Panc1 (cell line): Measurements from ENCODE around the gene WWTR1. TPM values are rescaled to one million over a fixed set of nuclear protein-coding genes. Genes with fewer than 3 reads are reported as not detected.

Experiments
- ATAC-seq: fragments of 200-7000 bp; cut with Tn5 transposase; 2 replicates; pipeline ENCODE4 v1.9.1; 2020; ENCODE audit warnings: mild to moderate bottlenecking, moderate library complexity
- BruUV-seq: library from RNA; stranded (reverse); fragments of 400-500 nt; replicated peaks from 2 replicates; lab custom pipeline; 2021; lab: Mats Ljungman, UMichigan
- CTCF ChIA-PET: fragments of 300-600 bp; sonication (Branson Sonifier 250); formaldehyde crosslinking; loops from one replicate; lab custom pipeline; 2022; ENCODE audit warnings: antibody characterized with exemption; lab: Charles Lee
- POLR2A ChIA-PET: fragments of 300-600 bp; sonication (Branson Sonifier 250); formaldehyde crosslinking; loops from one replicate; lab custom pipeline; 2022; ENCODE audit warnings: antibody characterized with exemption; lab: Charles Lee
- DNase-seq: peaks from one replicate; pipeline ENCODE4 v3.0.0-alpha.2; 2010; ENCODE audit warnings: low read depth, low spot score
- H3K27ac ChIP-seq: 2 replicates; pipeline ENCODE4 v1.5.1; 2011; ENCODE audit warnings: mild to moderate bottlenecking, low read length, inconsistent platforms
- H3K27me3 ChIP-seq: fragments of 200-500 bp; sonication (Bioruptor generic); 2 replicates; pipeline ENCODE4 v1.6.0; 2014; ENCODE audit warnings: low read length, inconsistent platforms; ENCODE audit not compliant: control insufficient read depth, insufficient read depth
- H3K36me3 ChIP-seq: fragments of 200-500 bp; sonication (Bioruptor generic); 2 replicates; pipeline ENCODE4 v1.5.1; 2014; ENCODE audit warnings: inconsistent platforms, mild to moderate bottlenecking, low read length, moderate library complexity; ENCODE audit not compliant: control insufficient read depth, insufficient read depth
- H3K4me1 ChIP-seq: 2 replicates; pipeline ENCODE4 v1.5.1; 2011; ENCODE audit warnings: inconsistent platforms, mild to moderate bottlenecking, low read length, moderate library complexity; ENCODE audit not compliant: control insufficient read depth, insufficient read depth
- H3K4me3 ChIP-seq, 2 experiments: 2 replicates each; pipeline ENCODE4 v1.5.1; 2011 to 2012; ENCODE audit warnings: low read depth in 2 of 2, low read length in 2 of 2, mild to moderate bottlenecking in 2 of 2, inconsistent platforms in 1 of 2, moderate library complexity in 1 of 2
- H3K9me3 ChIP-seq: fragments of 200-500 bp; sonication (Bioruptor generic); 2 replicates; pipeline ENCODE4 v1.5.1; 2014; ENCODE audit warnings: low read depth, mild to moderate bottlenecking, inconsistent platforms, low read length, moderate library complexity; ENCODE audit not compliant: control insufficient read depth, insufficient read depth
- CTCF ChIP-seq: fragments of 450-650 bp; IDR thresholded peaks from 2 replicates; pipeline ENCODE4 v1.5.1; 2017; ENCODE audit warnings: mild to moderate bottlenecking
- POLR2AphosphoS5 ChIP-seq: IDR thresholded peaks from 2 replicates; pipeline ENCODE4 v1.6.1; 2012; ENCODE audit warnings: mild to moderate bottlenecking, low read depth, low read length, moderate library complexity
- REST ChIP-seq, 2 experiments: IDR thresholded peaks; 2 replicates each; pipeline ENCODE4 v1.6.1; 2011 to 2012; ENCODE audit warnings: low read depth in 2 of 2, control low read depth in 1 of 2, low read length in 1 of 2, mild to moderate bottlenecking in 1 of 2, moderate library complexity in 1 of 2; ENCODE audit not compliant: insufficient read depth in 1 of 2
- SIN3A ChIP-seq: IDR thresholded peaks from 2 replicates; pipeline ENCODE4 v1.6.1; 2012; ENCODE audit warnings: low read depth, mild to moderate bottlenecking, low read length, moderate library complexity, borderline replicate concordance; ENCODE audit not compliant: insufficient read depth
- TCF7L2 ChIP-seq: IDR thresholded peaks from 2 replicates; pipeline ENCODE4 v1.6.1; 2011; ENCODE audit warnings: mild to moderate bottlenecking, low read depth, low read length, inconsistent platforms
- in situ Hi-C: cut with HindIII; loops from 2 replicates; pipeline ENCODE4 v1.10.0; 2016; ENCODE audit warnings: low sequenced_read_pairs, low pct_unique_long_range_greater_than_20kb
- intact Hi-C: fragments of 100-400 bp; cut with micrococcal nuclease; formaldehyde crosslinking; loops from one replicate; pipeline ENCODE4 v1.10.0; 2022; ENCODE audit not compliant: unreplicated experiment
- total RNA-seq: library from RNA; stranded (reverse); gene quantifications from one replicate; pipeline ENCODE4 v1.2.1, GENCODE V29; 2021; ENCODE audit not compliant: unreplicated experiment

Gene WWTR1
- total RNA-seq, 1 experiment from 2014 or later = 298 TPM

GRCh38 chr3:149593418-149594160, 64.2 kb downstream of the WWTR1 start:
- in situ Hi-C loops (no loop called here), intact Hi-C loops (no loop called here)
- Histone ChIP-seq H3K9me3 (no peaks in the 10 kb centered on the region), H3K27ac (peak overlapping the region; percentile 100), H3K36me3 (peaks cover 14% of the 10 kb centered on the region), H3K4me3 (peak overlapping the region; percentile 3 to 37; a peak in 2 of 4 replicates), H3K27me3 (no peaks in the 10 kb centered on the region), H3K4me1 (peaks cover 100% of the 10 kb centered on the region)
- CTCF ChIA-PET = no interaction called here
- TF ChIP-seq REST (IDR thresholded peaks at IDR 0.05; ENCODE audit: insufficient read depth in 1 of 2, low read depth in 2 of 2, low read length in 1 of 2) = no peak
- no peak for TF ChIP-seq CTCF
- POLR2A ChIA-PET = interaction anchor here (0.9 kb wide), 1 partner anchor 13 kb away, joined by 3 read pairs; no protein-coding TSS in a partner anchor
- TSS peak; percentile 98 for BruUV-seq
- ATAC-seq = no peak
- DNase-seq = no peak

- ATAC-seq (peak; percentile 62), DNase-seq (no peak)
- H3K27ac ChIP-seq = peak overlapping the region; percentile 100
- CTCF ChIA-PET = interaction anchor here (0.6 kb wide), 2 partner anchors 11 to 32 kb away, joined by 7 to 15 read pairs; no protein-coding TSS in a partner anchor
- TSS peak; percentile 1 for BruUV-seq
- peaks cover 12% of the 10 kb centered on the region for H3K36me3 ChIP-seq
- H3K4me1 ChIP-seq = peaks cover 100% of the 10 kb centered on the region
- H3K4me3 ChIP-seq = peak overlapping the region; percentile 3 to 37; a peak in 3 of 4 replicates
- in situ Hi-C loops = no loop called here
- no peak for TF ChIP-seq TCF7L2
- TF ChIP-seq SIN3A = no peak
- TF ChIP-seq CTCF = no peak
- TF ChIP-seq POLR2AphosphoS5 = peak; percentile 62
- no peaks in the 10 kb centered on the region for H3K27me3 ChIP-seq
- no peaks in the 10 kb centered on the region for H3K9me3 ChIP-seq
- POLR2A ChIA-PET = interaction anchor here (0.6 to 0.9 kb wide), 5 partner anchors 12 to 222 kb away, joined by 3 to 5 read pairs (median 3); no protein-coding TSS in a partner anchor
- intact Hi-C loops = no loop called here
These were observed 65.0 kb downstream of the WWTR1 start for GRCh38 chr3:149592758-149593240.
